ENCODE results near the gene MAGI2. TPM values are rescaled to one million over a fixed set of nuclear protein-coding genes. Genes with fewer than 3 reads are reported as not detected.

MAGI2 gene
- polyA plus RNA-seq, 3 donors, result 0.03 to 0.11 TPM; not detected in 1

DNA sequence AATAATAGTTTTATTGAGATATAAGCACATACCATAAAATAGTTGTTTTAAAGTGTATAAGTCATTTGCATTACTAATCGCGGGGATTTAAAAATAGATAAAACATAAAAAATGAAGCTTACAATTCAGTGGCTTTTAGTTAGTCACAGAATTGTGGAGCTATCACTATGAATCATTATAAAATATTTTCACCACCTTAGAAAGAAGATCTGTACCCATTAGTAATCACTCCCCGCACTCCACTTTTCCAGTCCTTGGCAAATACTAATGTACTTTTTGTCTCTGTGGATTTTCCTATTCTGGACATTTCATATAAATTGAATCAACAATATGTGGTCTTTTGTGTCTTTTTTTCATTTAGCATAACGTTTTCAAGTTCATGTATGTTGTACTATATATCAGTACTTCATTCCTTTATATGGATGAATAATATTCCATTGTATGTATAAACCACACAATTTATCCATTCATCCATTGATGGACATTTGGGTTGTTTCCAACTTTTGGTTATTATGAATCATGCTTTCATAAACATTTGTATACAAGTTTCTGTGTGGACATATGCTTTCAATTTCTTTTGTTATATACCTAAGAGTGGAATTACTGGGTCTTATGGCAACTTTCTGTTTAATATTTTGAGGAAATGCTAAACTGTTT is 162.5 kb downstream of the MAGI2 start:
- Histone ChIP-seq H3K79me2 (ENCODE audit: insufficient read depth, low read length) (no peaks in the 10 kb centered on the region), H3K9ac (ENCODE audit: insufficient read depth, low read length, poor library complexity, severe bottlenecking) (no peak overlapping the region), H3K4me3 (replicated peaks in 1 of 3; ENCODE audit: low read depth in 2 of 3, low read length in 3 of 3) (no peak overlapping the region), H3K27ac (ENCODE audit: low read depth in 1 of 2, low read length in 2 of 2) (no peak overlapping the region), H2AFZ (ENCODE audit: insufficient read depth, low read depth, low read length, poor library complexity, severe bottlenecking) (no peak overlapping the region), H4K20me1 (ENCODE audit: insufficient read depth, low read length) (no peaks in the 10 kb centered on the region), H3K27me3 (ENCODE audit: control insufficient read depth in 2 of 2, insufficient read depth in 2 of 2, low read length in 2 of 2) (no peaks in the 10 kb centered on the region), H3K36me3 (replicated peaks in 1 of 2; ENCODE audit: control insufficient read depth in 1 of 2, insufficient read depth in 2 of 2, low read length in 2 of 2) (no peaks in the 10 kb centered on the region), H3K4me1 (ENCODE audit: control insufficient read depth in 1 of 2, insufficient read depth in 2 of 2, low read length in 2 of 2) (no peaks in the 10 kb centered on the region), H3K4me2 (replicated peaks; ENCODE audit: extremely low read depth, low read length, poor library complexity, severe bottlenecking) (no peak overlapping the region), H3K9me3 (replicated peaks in 1 of 2; ENCODE audit: control insufficient read depth in 1 of 2, insufficient read depth in 1 of 2, low read length in 2 of 2) (no peaks in the 10 kb centered on the region)
- TF ChIP-seq, protein P1, sequence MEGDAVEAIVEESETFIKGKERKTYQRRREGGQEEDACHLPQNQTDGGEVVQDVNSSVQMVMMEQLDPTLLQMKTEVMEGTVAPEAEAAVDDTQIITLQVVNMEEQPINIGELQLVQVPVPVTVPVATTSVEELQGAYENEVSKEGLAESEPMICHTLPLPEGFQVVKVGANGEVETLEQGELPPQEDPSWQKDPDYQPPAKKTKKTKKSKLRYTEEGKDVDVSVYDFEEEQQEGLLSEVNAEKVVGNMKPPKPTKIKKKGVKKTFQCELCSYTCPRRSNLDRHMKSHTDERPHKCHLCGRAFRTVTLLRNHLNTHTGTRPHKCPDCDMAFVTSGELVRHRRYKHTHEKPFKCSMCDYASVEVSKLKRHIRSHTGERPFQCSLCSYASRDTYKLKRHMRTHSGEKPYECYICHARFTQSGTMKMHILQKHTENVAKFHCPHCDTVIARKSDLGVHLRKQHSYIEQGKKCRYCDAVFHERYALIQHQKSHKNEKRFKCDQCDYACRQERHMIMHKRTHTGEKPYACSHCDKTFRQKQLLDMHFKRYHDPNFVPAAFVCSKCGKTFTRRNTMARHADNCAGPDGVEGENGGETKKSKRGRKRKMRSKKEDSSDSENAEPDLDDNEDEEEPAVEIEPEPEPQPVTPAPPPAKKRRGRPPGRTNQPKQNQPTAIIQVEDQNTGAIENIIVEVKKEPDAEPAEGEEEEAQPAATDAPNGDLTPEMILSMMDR (IDR thresholded peaks at IDR 0.05), result no peak
- no peak overlapping the region for H3K27ac Mint-ChIP-seq
- no peak overlapping the region for H3K4me3 Mint-ChIP-seq
- no peaks in the 10 kb centered on the region for H3K36me3 Mint-ChIP-seq
- no peaks in the 10 kb centered on the region for H3K4me1 Mint-ChIP-seq
- intact Hi-C loops (cut with micrococcal nuclease), result no loop called here
- WGBS (ENCODE audit: insufficient coverage), result no CpG with 5 or more reads among the region's 4 CpGs
- no peaks in the 10 kb centered on the region for H3K27me3 Mint-ChIP-seq (ENCODE audit: low read depth in 3 of 3)
- H3K9me3 Mint-ChIP-seq, result no peaks in the 10 kb centered on the region
- DNase-seq, result no peak

DNA sequence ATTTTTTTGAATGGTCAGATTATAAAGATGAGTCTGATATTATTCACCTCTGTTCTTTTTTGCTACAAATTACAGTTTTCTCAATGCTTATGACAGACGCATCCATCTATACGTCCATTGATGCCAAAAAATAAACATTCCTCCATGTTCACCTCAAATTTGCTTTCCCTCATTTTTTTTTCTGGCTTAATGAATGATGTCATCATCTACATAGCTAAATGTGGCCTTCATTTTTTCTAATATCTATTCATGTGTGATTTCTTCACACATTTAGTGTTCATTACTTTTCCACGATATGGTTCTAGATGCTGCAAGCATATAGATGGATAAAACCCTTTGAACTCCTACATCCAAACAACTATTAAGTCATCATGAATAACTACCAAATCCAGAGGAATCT is 163.1 kb downstream of the MAGI2 start:
- no peaks in the 10 kb centered on the region for H3K36me3 Mint-ChIP-seq
- Histone ChIP-seq H2AFZ (ENCODE audit: insufficient read depth, low read depth, low read length, poor library complexity, severe bottlenecking) (no peak overlapping the region), H3K27me3 (ENCODE audit: control insufficient read depth in 2 of 2, insufficient read depth in 2 of 2, low read length in 2 of 2) (no peaks in the 10 kb centered on the region), H4K20me1 (ENCODE audit: insufficient read depth, low read length) (no peaks in the 10 kb centered on the region), H3K79me2 (ENCODE audit: insufficient read depth, low read length) (no peaks in the 10 kb centered on the region), H3K9me3 (replicated peaks in 1 of 2; ENCODE audit: control insufficient read depth in 1 of 2, insufficient read depth in 1 of 2, low read length in 2 of 2) (no peaks in the 10 kb centered on the region), H3K4me3 (replicated peaks in 1 of 3; ENCODE audit: low read depth in 2 of 3, low read length in 3 of 3) (no peak overlapping the region), H3K4me2 (replicated peaks; ENCODE audit: extremely low read depth, low read length, poor library complexity, severe bottlenecking) (no peak overlapping the region), H3K9ac (ENCODE audit: insufficient read depth, low read length, poor library complexity, severe bottlenecking) (no peak overlapping the region), H3K27ac (ENCODE audit: low read depth in 1 of 2, low read length in 2 of 2) (no peak overlapping the region), H3K36me3 (replicated peaks in 1 of 2; ENCODE audit: control insufficient read depth in 1 of 2, insufficient read depth in 2 of 2, low read length in 2 of 2) (no peaks in the 10 kb centered on the region), H3K4me1 (ENCODE audit: control insufficient read depth in 1 of 2, insufficient read depth in 2 of 2, low read length in 2 of 2) (no peaks in the 10 kb centered on the region)
- no peak overlapping the region for H3K4me3 Mint-ChIP-seq
- DNase-seq, result no peak
- WGBS (ENCODE audit: insufficient coverage), result 100% methylated on average over 1 of the region's 3 CpGs
- no peaks in the 10 kb centered on the region for H3K4me1 Mint-ChIP-seq
- no peaks in the 10 kb centered on the region for H3K9me3 Mint-ChIP-seq
- H3K27ac Mint-ChIP-seq, result no peak overlapping the region
- intact Hi-C loops (cut with micrococcal nuclease), result no loop called here
- no peaks in the 10 kb centered on the region for H3K27me3 Mint-ChIP-seq (ENCODE audit: low read depth in 3 of 3)
- TF ChIP-seq, protein P1 (IDR thresholded peaks at IDR 0.05), result no peak

All from CD14-positive monocyte (primary cell).